GM12878 (cell line): Measurements from ENCODE around the gene DPAGT1. TPM values are rescaled to one million over a fixed set of nuclear protein-coding genes. Genes with fewer than 3 reads are reported as not detected.

ENCODE experiments used
- ATAC-seq: fragments of 200-7000 bp; cut with Tn5 transposase; 3 replicates; pipeline ENCODE4 v1.9.1; 2020; ENCODE audit warnings: mild to moderate bottlenecking, moderate library complexity
- BruUV-seq: library from RNA; stranded (reverse); fragments of 400-500 nt; replicated peaks from 2 replicates; lab custom pipeline; 2021; lab: Mats Ljungman, UMichigan
- CTCF ChIA-PET: fragments of 300-600 bp; sonication (Branson Sonifier 250); formaldehyde crosslinking; extraction: SDS; loops from one replicate; lab custom pipeline; 2021; ENCODE audit warnings: inconsistent platforms; lab: Yijun Ruan, JAX
- POLR2A ChIA-PET: fragments of 350-600 bp; formaldehyde crosslinking; extraction: SDS; loops from one replicate; lab custom pipeline; 2021; ENCODE audit warnings: inconsistent platforms; lab: Charles Lee
- RAD21 ChIA-PET: fragments of 300-600 bp; sonication (Branson Sonifier 250); formaldehyde crosslinking; loops from one replicate; lab custom pipeline; 2023; ENCODE audit warnings: antibody characterized with exemption; ENCODE audit not compliant: unreplicated experiment; lab: Charles Lee
- SMC1A ChIA-PET: fragments of 300-600 bp; sonication (Branson Sonifier 250); formaldehyde crosslinking; loops from one replicate; lab custom pipeline; 2023; ENCODE audit not compliant: unreplicated experiment, uncharacterized antibody; lab: Charles Lee
- DNase-seq: peaks from one replicate; pipeline ENCODE4 v3.0.0-alpha.2; 2011; ENCODE audit warnings: low read depth, low spot score
- FAIRE-seq: peaks from 3 replicates; lab custom pipeline; 2011; peaks lifted over from hg19 to GRCh38; lab: Jason Lieb, UNC
- H2AFZ ChIP-seq: 2 replicates; pipeline ENCODE4 v1.6.0; 2011; ENCODE audit warnings: low read depth, low read length, control low read depth; ENCODE audit not compliant: control insufficient read depth
- H3K27ac ChIP-seq: 2 replicates; pipeline ENCODE4 v1.5.1; 2011; ENCODE audit warnings: control low read depth; ENCODE audit not compliant: control insufficient read depth, insufficient read depth
- H3K27me3 ChIP-seq, 2 experiments: replicated peaks in 1 of 2; 2 replicates each; pipeline versions ENCODE4 v1.6.0 to v1.6.1; 2011; ENCODE audit warnings: low read length in 1 of 2; ENCODE audit not compliant: control insufficient read depth in 2 of 2, insufficient read depth in 2 of 2
- H3K36me3 ChIP-seq, 2 experiments: 2 replicates each; pipeline ENCODE4 v1.5.1; 2011; ENCODE audit warnings: low read length in 1 of 2; ENCODE audit not compliant: control insufficient read depth in 2 of 2, insufficient read depth in 2 of 2
- H3K4me1 ChIP-seq: 2 replicates; pipeline ENCODE4 v1.6.1; 2011; ENCODE audit warnings: mild to moderate bottlenecking, low read length, moderate library complexity, mixed read lengths; ENCODE audit not compliant: control insufficient read depth, insufficient read depth
- H3K4me2 ChIP-seq: 2 replicates; pipeline ENCODE4 v1.6.0; 2011; ENCODE audit warnings: control low read depth; ENCODE audit not compliant: control insufficient read depth, insufficient read depth
- H3K4me3 ChIP-seq: fragments of 200-600 bp; sonication (generic); 2 replicates; pipeline ENCODE4 v1.5.1; 2016
- H3K79me2 ChIP-seq: 2 replicates; pipeline ENCODE4 v1.6.0; 2011; ENCODE audit warnings: low read length; ENCODE audit not compliant: control insufficient read depth, insufficient read depth
- H3K9ac ChIP-seq: 2 replicates; pipeline ENCODE4 v1.8.0; 2011; ENCODE audit warnings: low read length, control low read depth, mixed read lengths; ENCODE audit not compliant: control insufficient read depth, insufficient read depth
- H3K9me3 ChIP-seq: replicated peaks from 3 replicates; pipeline ENCODE4 v1.5.1; 2011; ENCODE audit warnings: mild to moderate bottlenecking, low read length; ENCODE audit not compliant: control insufficient read depth, insufficient read depth
- H4K20me1 ChIP-seq: 2 replicates; pipeline ENCODE4 v1.6.0; 2011; ENCODE audit not compliant: control insufficient read depth, insufficient read depth
- BCL11A ChIP-seq: IDR thresholded peaks from 2 replicates; pipeline ENCODE4 v1.6.1; 2011; ENCODE audit warnings: low read depth, low read length
- CEBPZ ChIP-seq: fragments of 150-350 bp; IDR thresholded peaks from 2 replicates; pipeline ENCODE4 v1.6.1; 2016; ENCODE audit warnings: low read depth, low read length
- DPF2 ChIP-seq: fragments of 450-650 bp; IDR thresholded peaks from 2 replicates; pipeline ENCODE4 v1.6.1; 2017; ENCODE audit warnings: mild to moderate bottlenecking
- ETV6 ChIP-seq, 2 experiments: fragments of 450-650 bp in 1 of 2; IDR thresholded peaks in 1 of 2; conservative IDR thresholded peaks in 1 of 2; 2 replicates each; pipeline ENCODE4 v1.6.1; 2014; ENCODE audit warnings: antibody characterized with exemption in 1 of 2, borderline replicate concordance in 1 of 2, low read depth in 1 of 2, mild to moderate bottlenecking in 1 of 2, moderate library complexity in 1 of 2
- GABPA ChIP-seq: IDR thresholded peaks from 2 replicates; pipeline ENCODE4 v1.6.1; 2014; ENCODE audit warnings: antibody characterized with exemption, low read depth, mild to moderate bottlenecking, inconsistent platforms
- HCFC1 ChIP-seq: fragments of 150-350 bp; IDR thresholded peaks from 2 replicates; pipeline ENCODE4 v1.6.1; 2014; ENCODE audit warnings: low read length
- HDAC2 ChIP-seq: fragments of 200-600 bp; sonication (generic); IDR thresholded peaks from 2 replicates; pipeline ENCODE4 v1.6.1; 2017
- PBX3 ChIP-seq: IDR thresholded peaks from 2 replicates; pipeline ENCODE4 v1.6.1; 2011; ENCODE audit warnings: mild to moderate bottlenecking, low read depth, low read length, moderate library complexity; ENCODE audit not compliant: insufficient replicate concordance
- PKNOX1 ChIP-seq: fragments of 450-650 bp; IDR thresholded peaks from 2 replicates; pipeline ENCODE4 v1.6.1; 2016; ENCODE audit warnings: mild to moderate bottlenecking
- POLR2AphosphoS2 ChIP-seq: IDR thresholded peaks from 2 replicates; pipeline ENCODE4 v1.6.1; 2011; ENCODE audit warnings: low read depth, mild to moderate bottlenecking, low read length, improper control_type of control experiment, moderate library complexity
- SP1 ChIP-seq: IDR thresholded peaks from one replicate; pipeline ENCODE4 v1.6.1; 2011; ENCODE audit warnings: low read depth, low read length
- SUPT20H ChIP-seq: IDR thresholded peaks from 2 replicates; pipeline ENCODE4 v1.6.1; 2011; ENCODE audit warnings: low read depth, mild to moderate bottlenecking, low read length, moderate library complexity, borderline replicate concordance; ENCODE audit not compliant: control insufficient read depth
- TAF1 ChIP-seq: IDR thresholded peaks from 2 replicates; pipeline ENCODE4 v1.6.1; 2011; ENCODE audit warnings: mild to moderate bottlenecking, low read depth, low read length, borderline replicate concordance
- ZNF592 ChIP-seq: fragments of 450-650 bp; IDR thresholded peaks from 2 replicates; pipeline ENCODE4 v1.6.1; 2017; ENCODE audit warnings: mild to moderate bottlenecking, moderate library complexity
- WGBS: methylation state at CpG from one replicate; pipeline ENCODE4 v1.1.6; 2016; ENCODE audit warnings: low lambda C conversion rate; ENCODE audit not compliant: insufficient replicate concordance, insufficient coverage; ENCODE audit errors: missing lambda C conversion rate; 5-methylcytosine and 5-hydroxymethylcytosine counted together
- in situ Hi-C: fragments of 300-500 bp; cut with MboI; formaldehyde crosslinking; loops from 9 replicates; pipeline ENCODE4 v1.14.3; 2018; ENCODE audit warnings: mixed read lengths
- intact Hi-C: fragments of 100-400 bp; cut with micrococcal nuclease; formaldehyde crosslinking; loops from one replicate; pipeline ENCODE4 v1.14.2; 2022; ENCODE audit not compliant: unreplicated experiment
- polyA plus RNA-seq, 11 experiments: library from polyadenylated mRNA; depleted of rRNA in 4 of 11; unstranded in 6 of 11; stranded (reverse) in 5 of 11; fragments of >200 nt; fragmentation: Nextera tagmentation in 4 of 11; fragmentation: Illumina TruSeq in 1 of 11; extraction: Ambion mirVana in 4 of 11; extraction: Trizol in 1 of 11; gene quantifications; 1 replicate in 1 of 11; 2 replicates in 10 of 11; pipeline versions ENCODE4 v1.2.1 to v1.2.3, GENCODE V29; 2011 to 2016; ENCODE audit warnings: inconsistent platforms in 2 of 11, missing spikeins in 2 of 11, low read depth in 1 of 11
- total RNA-seq, 4 experiments: library from RNA; depleted of rRNA in 3 of 4; stranded (reverse); fragments of >200 nt in 3 of 4; fragmentation: Illumina TruSeq in 1 of 4; extraction: Trizol in 1 of 4; gene quantifications; 2 replicates each; pipeline versions ENCODE4 v1.2.1 to v1.2.3, GENCODE V29; 2013 to 2021

DPAGT1 gene
- total and polyA plus RNA-seq, 10 of the 15 experiments (the other 5 are each of a cell fraction or from before 2014, with no cell fraction given), result 20.5 to 95.6 (median 54.3) TPM

GRCh38 chr11:119089319-119089718 lies 12.3 kb downstream of the DPAGT1 start (continued):
- TF ChIP-seq PBX3 (no peak), HCFC1 (no peak), ETV6 (conservative IDR thresholded peaks at IDR 0.05 in 1 of 2, IDR thresholded peaks at IDR 0.05 in 1 of 2; ENCODE audit: borderline replicate concordance in 1 of 2, low read depth in 1 of 2) (no peak), POLR2AphosphoS2 (no peak), DPF2 (no peak), HDAC2 (no peak), PKNOX1 (no peak), TAF1 (no peak), GABPA (no peak), SUPT20H (no peak), BCL11A (no peak)

- Histone ChIP-seq H3K9me3 (no peaks in the 10 kb centered on the region), H3K9ac (no peak overlapping the region), H3K4me2 (no peak overlapping the region), H3K27me3 (no peaks in the 10 kb centered on the region), H2AFZ (no peak overlapping the region), H3K36me3 (peaks cover 6 to 8% of the 10 kb centered on the region in 2 experiments), H3K4me3 (no peak overlapping the region), H3K4me1 (peaks cover 23% of the 10 kb centered on the region), H4K20me1 (no peaks in the 10 kb centered on the region), H3K79me2 (peaks cover 26% of the 10 kb centered on the region), H3K27ac (no peak overlapping the region)
- RAD21 ChIA-PET, result no interaction called here
- POLR2A ChIA-PET, result interaction anchor here (5.4 kb wide), 1 partner anchor 22 kb away, joined by 48 read pairs; the partner anchor contains the start of gene VPS11
- ATAC-seq, result no peak
- SMC1A ChIA-PET, result no interaction called here
- FAIRE-seq, result no peak
- CTCF ChIA-PET, result interaction anchor here (0.6 to 1.4 kb wide), 2 partner anchors 33 to 182 kb away, joined by 3 read pairs; partner anchors contain the start of gene HINFP
- WGBS, result 97% methylated on average over 9 of the region's 9 CpGs
- no peak for DNase-seq
- intact Hi-C loops (no loop called here), in situ Hi-C loops (no loop called here)
- no TSS peak for BruUV-seq
- TF ChIP-seq CEBPZ (no peak), SP1 (no peak), ZNF592 (no peak)
Observed at GRCh38 chr11:119088406-119088805, 13.2 kb downstream of the DPAGT1 start.
